ENCODE measurements around the gene VPS33B.

GRCh38 chr15:90988296-90988695 lies 34.1 kb downstream of the VPS33B start:
- no peak for TF ChIP-seq CTCF (IDR thresholded peaks at IDR 0.05 in 4 of 5, conservative IDR thresholded peaks at IDR 0.05 in 1 of 5)
- no peak for TF ChIP-seq POLR2A (IDR thresholded peaks at IDR 0.05)
